ENCODE measurements around the gene DNTTIP2. TPM values are rescaled to one million over a fixed set of nuclear protein-coding genes. Genes with fewer than 3 reads are reported as not detected.

The DNTTIP2 gene
- total RNA-seq, 1 experiment from 2014 or later: 47.8 TPM

DNA sequence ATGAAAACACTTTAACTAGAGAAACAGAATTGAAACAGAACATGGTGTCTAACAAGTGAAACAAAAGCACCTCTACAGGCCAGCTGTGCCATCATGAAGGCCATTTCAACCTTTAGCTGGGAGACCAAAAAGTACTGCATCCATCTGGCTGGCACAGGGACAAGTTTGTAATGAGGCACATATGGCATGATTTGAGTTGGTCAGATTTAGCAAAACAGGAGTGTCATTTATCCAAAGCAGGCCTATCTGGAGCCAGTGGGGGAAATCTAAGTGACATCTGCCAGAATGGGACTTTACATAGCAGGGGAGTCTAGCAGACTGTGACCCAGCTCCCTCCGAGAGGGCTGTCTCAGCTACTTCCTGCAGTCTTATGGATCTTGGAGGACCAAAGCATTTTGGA, 51.9 kb downstream of the DNTTIP2 start:
- no peaks in the 10 kb centered on the region for H3K27me3 ChIP-seq (ENCODE audit: low read length)
- no peaks in the 10 kb centered on the region; the same call in 1 of the 2 replicates for H3K36me3 ChIP-seq (ENCODE audit: low read depth, low read length)
- H3K4me3 ChIP-seq (ENCODE audit: low read length): no peak overlapping the region
- no peaks in the 10 kb centered on the region for H3K79me2 ChIP-seq (ENCODE audit: low read length)
- ChIA-PET CTCF (no interaction called here), POLR2A (ENCODE audit: unreplicated experiment) (no interaction called here)
- H3F3A ChIP-seq (ENCODE audit: low read length, unreplicated experiment): no peaks in the 10 kb centered on the region
- intact Hi-C loops (cut with micrococcal nuclease): no loop called here
- no peak overlapping the region for H3K9ac ChIP-seq (ENCODE audit: low read length)
- no peak for TF ChIP-seq EZH2phosphoT487 (IDR thresholded peaks at IDR 0.05; ENCODE audit: borderline replicate concordance, low read length)
- TF ChIP-seq, protein P1, sequence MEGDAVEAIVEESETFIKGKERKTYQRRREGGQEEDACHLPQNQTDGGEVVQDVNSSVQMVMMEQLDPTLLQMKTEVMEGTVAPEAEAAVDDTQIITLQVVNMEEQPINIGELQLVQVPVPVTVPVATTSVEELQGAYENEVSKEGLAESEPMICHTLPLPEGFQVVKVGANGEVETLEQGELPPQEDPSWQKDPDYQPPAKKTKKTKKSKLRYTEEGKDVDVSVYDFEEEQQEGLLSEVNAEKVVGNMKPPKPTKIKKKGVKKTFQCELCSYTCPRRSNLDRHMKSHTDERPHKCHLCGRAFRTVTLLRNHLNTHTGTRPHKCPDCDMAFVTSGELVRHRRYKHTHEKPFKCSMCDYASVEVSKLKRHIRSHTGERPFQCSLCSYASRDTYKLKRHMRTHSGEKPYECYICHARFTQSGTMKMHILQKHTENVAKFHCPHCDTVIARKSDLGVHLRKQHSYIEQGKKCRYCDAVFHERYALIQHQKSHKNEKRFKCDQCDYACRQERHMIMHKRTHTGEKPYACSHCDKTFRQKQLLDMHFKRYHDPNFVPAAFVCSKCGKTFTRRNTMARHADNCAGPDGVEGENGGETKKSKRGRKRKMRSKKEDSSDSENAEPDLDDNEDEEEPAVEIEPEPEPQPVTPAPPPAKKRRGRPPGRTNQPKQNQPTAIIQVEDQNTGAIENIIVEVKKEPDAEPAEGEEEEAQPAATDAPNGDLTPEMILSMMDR (conservative IDR thresholded peaks at IDR 0.05; ENCODE audit: low read depth, low read length): no peak
- H2AFZ ChIP-seq (ENCODE audit: low read length): no peak overlapping the region
- H3K4me2 ChIP-seq (ENCODE audit: low read length): 0 out of 2 replicates have a peak overlapping the region, but pooled peaks have one; percentile 12
- H3K9me2 ChIP-seq (replicated peaks; ENCODE audit: low read length): no peaks in the 10 kb centered on the region
- no peak overlapping the region for H3K27ac ChIP-seq (ENCODE audit: low read length)
- BruUV-seq (replicated peaks): no TSS peak
- H3K9me3 ChIP-seq (ENCODE audit: low read length): no peaks in the 10 kb centered on the region
- no peaks in the 10 kb centered on the region for H4K20me1 ChIP-seq (ENCODE audit: low read length)
- H3K4me1 ChIP-seq (ENCODE audit: insufficient read depth, low read length): peaks cover 34% of the 10 kb centered on the region
- no peak for DNase-seq
- ATAC-seq: no peak

DNA sequence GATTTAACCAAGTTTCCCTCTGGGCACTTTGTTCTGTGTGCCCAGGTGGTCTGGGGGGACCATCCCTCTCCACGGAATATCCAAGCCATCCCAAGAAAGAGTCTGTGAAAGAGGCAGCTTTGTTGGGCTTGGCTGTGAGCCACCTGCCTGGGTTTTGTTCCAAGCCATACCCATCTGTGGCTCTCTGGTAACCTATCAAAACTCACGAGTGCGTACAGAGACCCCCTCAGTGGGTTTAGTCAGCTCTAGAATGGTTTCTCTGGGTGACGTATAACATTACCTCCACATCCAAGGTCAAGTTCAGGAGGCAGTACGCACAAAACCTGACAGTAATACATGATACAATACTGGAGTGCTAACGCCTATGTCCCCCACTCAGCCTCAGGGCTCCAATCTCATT, 54.2 kb downstream of the DNTTIP2 start:
- ATAC-seq (no peak), DNase-seq (no peak)
- Histone ChIP-seq H3K79me2 (ENCODE audit: low read length) (no peaks in the 10 kb centered on the region), H3K27me3 (ENCODE audit: low read length) (no peaks in the 10 kb centered on the region), H3K4me3 (ENCODE audit: low read length) (no peak overlapping the region), H3K4me2 (ENCODE audit: low read length) (no peak overlapping the region), H3K9me3 (ENCODE audit: low read length) (no peaks in the 10 kb centered on the region), H3K27ac (ENCODE audit: low read length) (no peak overlapping the region), H4K20me1 (ENCODE audit: low read length) (no peaks in the 10 kb centered on the region), H2AFZ (ENCODE audit: low read length) (no peak overlapping the region), H3K36me3 (ENCODE audit: low read depth, low read length) (no peaks in the 10 kb centered on the region), H3K9ac (ENCODE audit: low read length) (no peak overlapping the region), H3K9me2 (replicated peaks; ENCODE audit: low read length) (no peaks in the 10 kb centered on the region), H3K4me1 (ENCODE audit: insufficient read depth, low read length) (peaks cover 44% of the 10 kb centered on the region), H3F3A (ENCODE audit: low read length, unreplicated experiment) (no peaks in the 10 kb centered on the region)
- ChIA-PET POLR2A (ENCODE audit: unreplicated experiment) (no interaction called here), CTCF (no interaction called here)
- TF ChIP-seq EZH2 (IDR thresholded peaks at IDR 0.05; ENCODE audit: low read length, unreplicated experiment) (no peak), EZH2phosphoT487 (IDR thresholded peaks at IDR 0.05; ENCODE audit: borderline replicate concordance, low read length) (no peak)
- TF ChIP-seq, protein P1 (conservative IDR thresholded peaks at IDR 0.05; ENCODE audit: low read depth, low read length): no peak
- intact Hi-C loops (cut with micrococcal nuclease): no loop called here
- BruUV-seq (replicated peaks): no TSS peak

- Histone ChIP-seq H3K9me2 (replicated peaks; ENCODE audit: low read length) (no peaks in the 10 kb centered on the region), H3K4me2 (ENCODE audit: low read length) (peak overlapping the region; percentile 49; the same call in 1 of the 2 replicates), H3K79me2 (ENCODE audit: low read length) (no peaks in the 10 kb centered on the region), H3F3A (ENCODE audit: low read length, unreplicated experiment) (no peaks in the 10 kb centered on the region), H3K4me1 (ENCODE audit: insufficient read depth, low read length) (peaks cover 41% of the 10 kb centered on the region), H3K9me3 (ENCODE audit: low read length) (no peaks in the 10 kb centered on the region), H3K27ac (ENCODE audit: low read length) (peak overlapping the region; percentile 79), H3K36me3 (ENCODE audit: low read depth, low read length) (no peaks in the 10 kb centered on the region), H3K27me3 (ENCODE audit: low read length) (no peaks in the 10 kb centered on the region), H3K9ac (ENCODE audit: low read length) (no peak overlapping the region), H4K20me1 (ENCODE audit: low read length) (no peaks in the 10 kb centered on the region), H2AFZ (ENCODE audit: low read length) (no peak overlapping the region), H3K4me3 (ENCODE audit: low read length) (no peak overlapping the region)
- no TSS peak for BruUV-seq (replicated peaks)
- ChIA-PET POLR2A (ENCODE audit: unreplicated experiment) (no interaction called here), CTCF (interaction anchor here (0.6 to 1.3 kb wide), 2 partner anchors 9 to 22 kb away, joined by 3 to 4 read pairs; no protein-coding TSS in a partner anchor)
- TF ChIP-seq EZH2 (IDR thresholded peaks at IDR 0.05; ENCODE audit: low read length, unreplicated experiment) (no peak), EZH2phosphoT487 (IDR thresholded peaks at IDR 0.05; ENCODE audit: borderline replicate concordance, low read length) (no peak)
- TF ChIP-seq, protein P1 (conservative IDR thresholded peaks at IDR 0.05; ENCODE audit: low read depth, low read length): no peak
- peak; percentile 94 for DNase-seq
- intact Hi-C loops (cut with micrococcal nuclease): no loop called here
- peak; percentile 89 for ATAC-seq
These were observed 56.1 kb downstream of the DNTTIP2 start for GRCh38 chr1:93822730-93823425.

Measured in PC-3 (cell line).